ENCODE measurements around the gene CNOT3. TPM values are rescaled to one million over a fixed set of nuclear protein-coding genes. Genes with fewer than 3 reads are reported as not detected.

The CNOT3 gene
- total RNA-seq, 1 donor from 2014 or later, result 72.9 TPM

DNA sequence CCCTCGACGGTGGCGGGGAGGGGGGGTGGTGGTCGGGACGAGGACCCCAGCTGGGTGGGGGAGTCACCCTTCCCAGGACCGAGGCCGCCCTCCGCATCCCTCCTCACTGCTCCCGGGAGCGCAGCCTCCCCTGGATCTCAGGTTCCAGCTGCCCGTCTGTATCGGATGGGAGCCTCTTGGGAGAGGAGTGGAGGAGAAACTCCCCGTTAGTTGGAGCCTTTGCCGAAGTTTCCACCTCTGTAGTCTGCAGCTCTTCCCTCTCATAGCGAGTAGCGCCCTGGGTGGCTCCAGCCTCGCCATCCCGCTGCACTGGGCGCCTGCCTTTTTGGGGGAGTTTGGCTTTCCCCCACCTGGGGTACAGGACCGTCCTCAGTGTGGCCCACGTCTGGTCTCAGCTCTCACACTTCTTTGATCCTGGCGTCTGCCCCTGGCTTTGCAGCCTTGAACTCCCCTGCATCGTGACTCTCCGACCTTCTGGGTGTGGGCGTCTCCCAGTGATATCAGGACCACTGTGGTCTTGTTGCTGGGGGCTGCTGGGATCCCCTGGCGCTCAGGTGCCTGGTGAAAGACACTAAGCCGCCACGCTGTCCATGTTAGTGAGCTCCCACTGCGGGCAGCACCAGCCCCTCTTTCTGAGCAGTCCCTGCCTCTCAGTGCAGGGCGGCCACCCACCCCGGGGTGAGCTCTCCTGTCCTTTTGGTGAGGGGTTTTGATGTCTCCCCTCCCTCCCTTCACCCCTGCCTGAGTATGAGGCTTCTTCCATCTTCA lies 1.1 kb downstream of the CNOT3 start:
- Mint-ChIP-seq H3K27ac (peak overlapping the region; percentile 95), H3K27me3 (peaks cover 5% of the 10 kb centered on the region), H3K36me3 (peaks cover 3% of the 10 kb centered on the region), H3K9me3 (no peaks in the 10 kb centered on the region), H3K4me1 (ENCODE audit: unreplicated experiment) (peaks cover 16% of the 10 kb centered on the region), H3K4me3 (peak overlapping the region; percentile 92)
- TF ChIP-seq, protein P1, sequence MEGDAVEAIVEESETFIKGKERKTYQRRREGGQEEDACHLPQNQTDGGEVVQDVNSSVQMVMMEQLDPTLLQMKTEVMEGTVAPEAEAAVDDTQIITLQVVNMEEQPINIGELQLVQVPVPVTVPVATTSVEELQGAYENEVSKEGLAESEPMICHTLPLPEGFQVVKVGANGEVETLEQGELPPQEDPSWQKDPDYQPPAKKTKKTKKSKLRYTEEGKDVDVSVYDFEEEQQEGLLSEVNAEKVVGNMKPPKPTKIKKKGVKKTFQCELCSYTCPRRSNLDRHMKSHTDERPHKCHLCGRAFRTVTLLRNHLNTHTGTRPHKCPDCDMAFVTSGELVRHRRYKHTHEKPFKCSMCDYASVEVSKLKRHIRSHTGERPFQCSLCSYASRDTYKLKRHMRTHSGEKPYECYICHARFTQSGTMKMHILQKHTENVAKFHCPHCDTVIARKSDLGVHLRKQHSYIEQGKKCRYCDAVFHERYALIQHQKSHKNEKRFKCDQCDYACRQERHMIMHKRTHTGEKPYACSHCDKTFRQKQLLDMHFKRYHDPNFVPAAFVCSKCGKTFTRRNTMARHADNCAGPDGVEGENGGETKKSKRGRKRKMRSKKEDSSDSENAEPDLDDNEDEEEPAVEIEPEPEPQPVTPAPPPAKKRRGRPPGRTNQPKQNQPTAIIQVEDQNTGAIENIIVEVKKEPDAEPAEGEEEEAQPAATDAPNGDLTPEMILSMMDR (conservative IDR thresholded peaks at IDR 0.05), result no peak
- no peak for DNase-seq (ENCODE audit: extremely low spot score, unreplicated experiment)

DNA sequence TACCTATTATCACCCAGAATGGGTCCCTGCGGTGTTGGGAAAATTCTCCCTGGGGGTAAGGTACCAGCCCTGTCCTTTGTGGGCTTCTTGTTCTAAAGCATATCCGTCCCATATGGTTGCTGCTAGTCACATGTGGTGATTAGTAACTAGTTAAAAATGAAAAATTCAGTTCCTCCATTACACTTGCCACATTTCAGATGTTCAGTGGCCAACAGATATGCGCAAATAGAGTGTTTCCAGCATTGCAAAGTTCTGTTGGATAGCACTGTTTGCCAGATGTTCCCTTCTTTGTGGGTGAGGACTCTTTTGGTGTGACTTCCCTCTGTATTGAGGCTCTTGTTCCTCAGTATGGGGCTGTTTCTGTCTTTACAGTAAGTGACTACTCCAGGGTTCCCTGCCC lies 3.8 kb downstream of the CNOT3 start:
- no peak for DNase-seq (ENCODE audit: extremely low spot score, unreplicated experiment)
- Mint-ChIP-seq H3K27me3 (no peaks in the 10 kb centered on the region), H3K36me3 (peaks cover 4% of the 10 kb centered on the region), H3K9me3 (no peaks in the 10 kb centered on the region), H3K4me3 (peak overlapping the region; percentile 63), H3K4me1 (ENCODE audit: unreplicated experiment) (peaks cover 9% of the 10 kb centered on the region), H3K27ac (no peak overlapping the region)
- TF ChIP-seq, protein P1 (conservative IDR thresholded peaks at IDR 0.05), result no peak

DNA sequence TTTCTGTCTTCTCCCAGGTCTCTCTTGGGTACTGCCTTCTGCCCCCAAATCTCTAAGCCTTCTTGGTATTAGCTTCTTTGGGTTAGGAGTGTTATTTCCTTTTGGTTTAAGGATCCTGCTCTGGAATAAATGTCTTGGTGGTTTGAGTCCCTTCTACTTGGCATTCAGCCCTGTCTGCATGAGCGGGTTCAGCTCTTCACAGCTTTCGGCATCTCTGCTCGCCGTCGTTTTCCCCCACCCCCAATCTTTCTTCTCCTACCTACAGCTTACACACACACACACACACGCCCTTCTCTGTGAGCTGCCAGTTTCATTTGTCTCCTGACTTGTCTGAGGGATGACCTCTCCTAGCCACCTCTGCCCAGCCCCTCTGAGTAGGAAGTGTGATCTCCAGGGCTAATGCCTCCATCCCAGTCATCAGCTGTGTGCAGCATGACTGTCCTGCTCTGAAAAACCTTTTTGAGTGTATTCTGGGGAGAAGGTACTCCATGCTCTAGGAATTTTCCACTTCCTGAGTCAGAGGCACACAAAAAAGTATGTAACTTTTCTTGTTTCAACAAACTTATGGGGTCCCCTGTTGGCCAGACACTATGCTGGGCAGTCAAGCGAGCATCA lies 4.7 kb downstream of the CNOT3 start:
- Mint-ChIP-seq H3K27ac (peak overlapping the region; percentile 62), H3K9me3 (no peaks in the 10 kb centered on the region), H3K4me1 (ENCODE audit: unreplicated experiment) (peaks cover 8% of the 10 kb centered on the region), H3K36me3 (peaks cover 9% of the 10 kb centered on the region), H3K27me3 (no peaks in the 10 kb centered on the region), H3K4me3 (peak overlapping the region; percentile 63)
- TF ChIP-seq, protein P1 (conservative IDR thresholded peaks at IDR 0.05), result no peak
- DNase-seq (ENCODE audit: extremely low spot score, unreplicated experiment), result no peak

DNA sequence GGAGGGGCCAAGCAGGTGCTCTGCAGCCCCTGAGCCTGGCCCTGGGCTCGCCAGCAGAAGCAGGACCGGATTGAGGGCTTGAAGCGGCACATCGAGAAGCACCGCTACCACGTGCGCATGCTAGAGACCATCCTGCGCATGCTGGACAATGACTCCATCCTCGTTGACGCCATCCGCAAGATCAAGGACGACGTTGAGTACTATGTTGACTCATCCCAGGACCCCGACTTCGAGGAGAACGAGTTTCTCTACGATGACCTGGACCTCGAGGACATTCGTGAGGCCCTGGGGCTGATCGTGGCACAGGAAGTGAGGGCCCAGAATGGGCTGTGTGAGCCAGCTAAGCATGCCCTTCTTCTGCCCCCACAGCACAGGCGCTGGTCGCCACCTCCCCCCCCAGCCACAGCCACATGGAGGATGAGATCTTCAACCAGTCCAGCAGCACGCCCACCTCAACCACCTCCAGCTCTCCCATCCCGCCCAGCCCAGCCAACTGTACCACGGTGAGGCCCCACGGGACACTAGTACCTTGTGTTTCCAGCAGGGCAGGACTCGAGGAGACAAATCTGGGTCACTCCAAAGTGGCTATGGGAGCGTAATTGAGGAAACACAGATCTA lies 8.1 kb downstream of the CNOT3 start:
- Mint-ChIP-seq H3K27ac (no peak overlapping the region), H3K27me3 (no peaks in the 10 kb centered on the region), H3K36me3 (peaks cover 17% of the 10 kb centered on the region), H3K9me3 (no peaks in the 10 kb centered on the region), H3K4me3 (no peak overlapping the region), H3K4me1 (ENCODE audit: unreplicated experiment) (peaks cover 2% of the 10 kb centered on the region)
- no peak for DNase-seq (ENCODE audit: extremely low spot score, unreplicated experiment)
- TF ChIP-seq, protein P1 (conservative IDR thresholded peaks at IDR 0.05), result no peak

DNA sequence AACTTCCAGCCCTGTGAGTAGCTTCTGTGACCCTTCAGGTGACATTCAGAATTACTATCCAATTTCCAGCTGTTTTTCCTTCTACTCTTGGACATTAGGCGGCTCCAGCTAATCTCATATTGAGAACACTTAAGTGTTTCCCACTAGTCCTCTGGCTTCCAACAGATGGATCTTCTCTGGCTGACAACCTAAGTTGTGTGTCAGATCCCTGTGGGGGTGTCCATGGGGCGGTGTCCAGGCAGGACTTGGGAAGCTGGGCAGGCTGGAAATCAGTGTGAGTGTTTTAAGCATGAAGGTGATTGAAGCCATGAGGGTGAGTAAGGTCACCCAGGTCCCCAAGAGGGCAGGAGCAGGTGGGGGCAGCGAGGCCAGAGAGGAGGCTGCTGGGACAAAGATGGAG lies 10.1 kb downstream of the CNOT3 start:
- Mint-ChIP-seq H3K4me3 (no peak overlapping the region), H3K36me3 (peaks cover 20% of the 10 kb centered on the region), H3K27ac (no peak overlapping the region), H3K27me3 (no peaks in the 10 kb centered on the region), H3K9me3 (no peaks in the 10 kb centered on the region), H3K4me1 (ENCODE audit: unreplicated experiment) (no peaks in the 10 kb centered on the region)
- no peak for DNase-seq (ENCODE audit: extremely low spot score, unreplicated experiment)
- TF ChIP-seq, protein P1 (conservative IDR thresholded peaks at IDR 0.05), result no peak

Data from type B pancreatic cell (in vitro differentiated cells).